Inflammatory macrophage treated with lipopolysaccharide for 4 hours (primary cell): ENCODE measurements around the gene ARFGAP3.
"Not testable (repeated sequence)": the region's sequence is repeated elsewhere in the genome, so short reads cannot be mapped to it uniquely, and the experiment has no call there.

Experiments
- DNase-seq: peaks from one replicate; pipeline ENCODE4 v3.0.0-alpha.2; 2020

Gene ARFGAP3

GRCh38 chr22:42763965-42764480, 93.0 kb downstream of the ARFGAP3 start:
- DNase-seq, result no peak

GRCh38 chr22:42760806-42761565, 96.1 kb downstream of the ARFGAP3 start:
- no peak for DNase-seq

- peak; percentile 33 for DNase-seq
Measured at GRCh38 chr22:42758931-42759629, 98.0 kb downstream of the ARFGAP3 start.

GRCh38 chr22:42755553-42755952, 101.5 kb downstream of the ARFGAP3 start:
- DNase-seq, result peak; percentile 68

GRCh38 chr22:42755121-42755520, 102.0 kb downstream of the ARFGAP3 start:
- not testable (repeated sequence) for DNase-seq

- DNase-seq, result no peak
Measured at GRCh38 chr22:42754658-42755057, 102.4 kb downstream of the ARFGAP3 start.

GRCh38 chr22:42752912-42753311, 104.2 kb downstream of the ARFGAP3 start:
- DNase-seq, result no peak

GRCh38 chr22:42752230-42752746, 104.8 kb downstream of the ARFGAP3 start:
- DNase-seq, result no peak

GRCh38 chr22:42750421-42750820, 106.7 kb downstream of the ARFGAP3 start:
- DNase-seq, result not testable (repeated sequence)

GRCh38 chr22:42747701-42748513, 109.2 kb downstream of the ARFGAP3 start:
- no peak for DNase-seq
